Activated naive CD8-positive, alpha-beta T cell treated with anti-CD3 and anti-CD28 coated beads, Interleukin-2, amount 50 U/mL, for 16 hours (primary cell): ENCODE results near the gene WWOX.

Experiments used
- DNase-seq: peaks from one replicate; pipeline ENCODE4 v3.0.0-alpha.2; 2020; ENCODE audit warnings: low read depth, low spot score

WWOX gene

DNA sequence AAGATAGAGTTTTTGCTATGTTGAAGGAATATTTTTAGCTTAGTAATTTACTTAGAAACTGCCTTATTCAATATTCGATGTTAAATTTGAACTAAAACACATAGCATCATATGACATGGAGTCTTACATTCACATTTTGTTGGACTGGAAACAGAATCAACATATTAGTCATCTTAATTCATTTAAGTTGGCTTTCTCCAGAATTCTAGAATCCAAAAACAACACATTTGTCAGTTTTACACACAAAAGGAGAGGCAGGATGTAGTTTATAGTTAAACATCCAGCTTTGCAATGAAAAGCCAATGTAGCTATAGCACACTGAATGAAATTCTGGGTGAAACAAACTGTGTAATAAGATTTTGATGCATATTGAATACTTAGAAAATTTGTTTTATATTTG lies 43.3 kb downstream of the WWOX start:
- no peak for DNase-seq

- DNase-seq, result no peak
Measured at GRCh38 chr16:78146807-78147206, 47.4 kb downstream of the WWOX start.

DNA sequence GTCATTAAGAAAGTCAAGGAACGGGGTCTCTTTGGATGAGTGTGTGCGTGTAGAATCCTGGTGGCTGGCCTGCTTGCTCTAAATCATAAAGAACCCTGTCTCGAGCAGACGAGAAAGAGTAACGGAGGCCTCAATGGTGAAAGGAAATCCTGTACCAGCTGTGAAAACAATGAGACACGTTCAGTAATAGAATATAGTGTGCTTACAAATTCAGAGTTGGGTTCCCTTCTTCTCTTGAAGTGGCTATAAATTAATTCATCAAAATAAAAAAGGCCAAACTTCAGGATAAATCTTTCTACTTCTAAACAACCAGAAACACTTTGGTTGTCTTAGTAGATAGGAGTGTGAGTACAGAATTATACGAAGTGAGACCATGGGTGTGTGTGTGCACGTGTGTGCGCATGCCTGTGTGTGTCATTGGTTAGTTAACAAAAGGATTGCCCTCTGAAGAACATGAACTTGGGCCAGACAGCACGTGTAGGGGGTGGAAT lies 48.5 kb downstream of the WWOX start:
- no peak for DNase-seq

GRCh38 chr16:78150233-78150632 lies 50.8 kb downstream of the WWOX start:
- no peak for DNase-seq

GRCh38 chr16:78154729-78155461 lies 55.4 kb downstream of the WWOX start:
- no peak for DNase-seq

DNA sequence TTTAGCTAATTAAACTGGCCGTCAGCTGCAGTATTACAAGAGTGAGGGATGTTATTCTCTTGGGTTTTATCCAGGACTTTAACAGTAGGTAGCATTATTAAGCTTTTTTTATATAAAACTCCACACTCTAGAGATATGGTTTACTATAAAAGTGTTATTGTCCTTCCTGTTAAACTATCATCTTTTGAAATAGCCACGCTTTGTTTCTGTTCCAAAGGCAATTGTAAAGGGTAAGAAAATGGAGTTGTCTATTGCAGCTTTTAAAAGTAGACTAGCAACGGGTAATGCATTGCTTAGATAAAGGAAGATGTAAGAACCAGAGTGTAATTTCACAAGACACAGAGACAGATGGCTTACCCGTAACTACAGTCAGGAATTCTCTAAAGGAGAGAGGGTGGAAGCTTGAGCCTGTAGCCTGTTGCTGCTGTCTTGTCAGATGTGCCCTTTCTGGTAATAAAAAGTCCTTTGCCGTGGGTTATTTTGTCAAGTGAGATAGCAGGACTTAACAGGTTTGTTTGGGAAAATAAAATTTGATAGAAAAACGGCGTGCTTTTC lies 56.4 kb downstream of the WWOX start:
- no peak for DNase-seq

DNA sequence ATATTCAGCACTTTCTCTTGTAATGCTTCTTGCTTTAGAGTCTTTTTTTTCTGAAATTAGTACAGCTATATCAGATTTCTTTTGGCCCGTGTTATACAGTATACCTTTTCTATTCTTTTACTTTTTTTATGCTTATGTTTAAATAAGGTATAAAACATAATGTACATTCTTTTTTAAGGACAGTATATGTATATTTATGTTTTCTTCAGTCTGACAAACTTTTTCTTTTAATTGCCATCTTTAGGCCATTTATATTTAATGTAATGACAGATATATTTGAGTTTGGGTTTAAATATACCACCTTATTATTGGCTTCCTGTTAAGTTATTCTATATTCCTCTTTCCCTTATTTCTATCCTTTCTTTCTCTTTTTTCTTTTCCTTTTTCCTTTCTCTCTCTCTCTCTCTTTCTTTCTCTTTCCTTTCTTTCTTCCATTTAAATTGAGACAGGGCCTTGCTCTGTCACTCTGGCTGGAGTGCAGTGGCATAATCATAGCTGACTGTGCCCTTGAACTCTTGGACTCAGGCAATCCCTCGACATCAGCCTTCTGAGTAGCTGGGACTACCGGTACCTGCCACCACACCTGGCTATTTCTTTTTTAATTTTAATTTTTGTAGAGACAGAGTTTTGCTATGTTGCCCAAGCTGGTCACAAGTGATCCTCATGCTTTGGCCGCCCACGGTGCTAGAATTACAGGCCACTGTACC lies 61.7 kb downstream of the WWOX start:
- no peak for DNase-seq

- DNase-seq, result no peak
Measured at GRCh38 chr16:78163772-78164670, 64.6 kb downstream of the WWOX start.

DNA sequence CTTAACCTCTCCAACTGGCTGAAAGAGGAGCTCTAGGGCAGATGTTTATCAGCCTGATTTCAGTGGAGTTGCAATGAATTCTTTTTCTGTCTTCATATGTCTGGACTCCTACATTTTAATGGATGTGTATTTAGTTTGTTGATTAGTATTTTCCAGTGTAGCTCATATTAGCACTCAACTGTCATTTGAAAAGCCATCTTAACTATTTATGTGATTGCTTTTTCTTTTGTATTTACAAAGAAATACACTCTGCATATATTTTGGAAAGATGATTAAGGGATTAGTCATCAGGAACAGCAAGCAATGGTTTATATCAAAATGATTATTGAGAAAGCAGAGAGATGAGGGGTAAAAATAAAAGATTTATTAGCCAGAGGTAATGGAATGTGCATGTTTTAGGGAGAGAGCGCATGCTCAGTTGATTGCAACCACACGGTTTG lies 71.1 kb downstream of the WWOX start:
- DNase-seq, result no peak

GRCh38 chr16:78175287-78175686 lies 75.8 kb downstream of the WWOX start:
- DNase-seq, result no peak

- no peak for DNase-seq
Measured at GRCh38 chr16:78176435-78176834, 77.0 kb downstream of the WWOX start.

- DNase-seq, result no peak
Measured at GRCh38 chr16:78177218-78177617, 77.8 kb downstream of the WWOX start.

GRCh38 chr16:78177987-78178386 lies 78.5 kb downstream of the WWOX start:
- DNase-seq, result no peak

- no peak for DNase-seq
Measured at GRCh38 chr16:78179666-78180065, 80.2 kb downstream of the WWOX start.

- DNase-seq, result no peak
Measured at GRCh38 chr16:78180349-78180748, 80.9 kb downstream of the WWOX start.

DNA sequence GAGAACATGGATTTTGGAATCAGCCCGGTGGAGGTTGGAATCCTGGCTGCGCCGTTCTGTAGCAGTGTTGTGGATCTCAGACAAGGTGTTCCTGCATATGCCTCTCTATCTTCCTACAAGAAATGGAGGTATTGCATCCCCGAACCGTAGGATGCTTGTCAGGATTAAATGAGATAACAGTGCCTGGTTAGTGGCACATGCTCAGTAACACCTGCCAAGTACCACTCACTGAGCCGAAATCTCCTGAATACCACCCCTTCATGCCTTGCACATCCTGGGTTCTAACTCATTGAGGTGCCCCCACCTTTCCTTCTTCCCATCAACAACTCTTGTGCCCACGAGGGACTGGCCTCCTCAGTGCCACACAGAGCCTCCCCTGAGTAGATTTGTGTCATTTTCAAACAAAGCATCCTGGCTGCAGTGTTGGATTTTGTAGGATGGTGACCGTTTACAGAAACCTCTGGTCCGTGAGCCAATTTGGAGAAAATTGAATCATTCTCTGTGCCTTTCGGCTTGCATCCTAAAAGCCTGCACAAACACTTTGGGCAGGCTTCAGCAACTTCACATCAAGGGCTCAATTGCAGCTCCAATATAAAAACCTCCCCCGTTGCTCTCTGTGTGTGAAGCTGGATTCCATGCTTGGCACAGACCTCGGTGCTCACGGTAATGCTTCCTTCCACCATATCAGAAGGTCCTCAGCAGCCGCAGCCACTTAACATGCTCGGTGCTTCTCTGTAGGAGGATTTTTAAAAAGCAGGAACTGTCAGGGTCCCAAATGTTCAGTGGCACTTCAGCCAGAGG lies 84.2 kb downstream of the WWOX start:
- no peak for DNase-seq

GRCh38 chr16:78184238-78185183 lies 85.1 kb downstream of the WWOX start:
- no peak for DNase-seq

- DNase-seq, result no peak
Measured at GRCh38 chr16:78189121-78189520, 89.7 kb downstream of the WWOX start.

- no peak for DNase-seq
Measured at GRCh38 chr16:78192734-78193488, 93.5 kb downstream of the WWOX start.
